Measurements from ENCODE around the gene MARCO.

- TF ChIP-seq, protein P1, sequence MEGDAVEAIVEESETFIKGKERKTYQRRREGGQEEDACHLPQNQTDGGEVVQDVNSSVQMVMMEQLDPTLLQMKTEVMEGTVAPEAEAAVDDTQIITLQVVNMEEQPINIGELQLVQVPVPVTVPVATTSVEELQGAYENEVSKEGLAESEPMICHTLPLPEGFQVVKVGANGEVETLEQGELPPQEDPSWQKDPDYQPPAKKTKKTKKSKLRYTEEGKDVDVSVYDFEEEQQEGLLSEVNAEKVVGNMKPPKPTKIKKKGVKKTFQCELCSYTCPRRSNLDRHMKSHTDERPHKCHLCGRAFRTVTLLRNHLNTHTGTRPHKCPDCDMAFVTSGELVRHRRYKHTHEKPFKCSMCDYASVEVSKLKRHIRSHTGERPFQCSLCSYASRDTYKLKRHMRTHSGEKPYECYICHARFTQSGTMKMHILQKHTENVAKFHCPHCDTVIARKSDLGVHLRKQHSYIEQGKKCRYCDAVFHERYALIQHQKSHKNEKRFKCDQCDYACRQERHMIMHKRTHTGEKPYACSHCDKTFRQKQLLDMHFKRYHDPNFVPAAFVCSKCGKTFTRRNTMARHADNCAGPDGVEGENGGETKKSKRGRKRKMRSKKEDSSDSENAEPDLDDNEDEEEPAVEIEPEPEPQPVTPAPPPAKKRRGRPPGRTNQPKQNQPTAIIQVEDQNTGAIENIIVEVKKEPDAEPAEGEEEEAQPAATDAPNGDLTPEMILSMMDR (IDR thresholded peaks at IDR 0.05): no peak
- TF ChIP-seq POLR2A (IDR thresholded peaks at IDR 0.05): no peak
Observed at GRCh38 chr2:119012345-119013301, 70.6 kb downstream of the MARCO start.

Data from vagina (tissue), 2 donors.